Hair follicular keratinocyte (primary cell): ENCODE measurements around the gene CDC37L1. TPM values are rescaled to one million over a fixed set of nuclear protein-coding genes. Genes with fewer than 3 reads are reported as not detected.

Source experiments
- total RNA-seq: library from RNA; depleted of rRNA; stranded (reverse); fragments of >200 nt; gene quantifications from 2 replicates; pipeline ENCODE4 v1.2.3, GENCODE V29; 2015

CDC37L1 gene
- total RNA-seq = 14.7 and 14.8 TPM in 2 replicates

DNA sequence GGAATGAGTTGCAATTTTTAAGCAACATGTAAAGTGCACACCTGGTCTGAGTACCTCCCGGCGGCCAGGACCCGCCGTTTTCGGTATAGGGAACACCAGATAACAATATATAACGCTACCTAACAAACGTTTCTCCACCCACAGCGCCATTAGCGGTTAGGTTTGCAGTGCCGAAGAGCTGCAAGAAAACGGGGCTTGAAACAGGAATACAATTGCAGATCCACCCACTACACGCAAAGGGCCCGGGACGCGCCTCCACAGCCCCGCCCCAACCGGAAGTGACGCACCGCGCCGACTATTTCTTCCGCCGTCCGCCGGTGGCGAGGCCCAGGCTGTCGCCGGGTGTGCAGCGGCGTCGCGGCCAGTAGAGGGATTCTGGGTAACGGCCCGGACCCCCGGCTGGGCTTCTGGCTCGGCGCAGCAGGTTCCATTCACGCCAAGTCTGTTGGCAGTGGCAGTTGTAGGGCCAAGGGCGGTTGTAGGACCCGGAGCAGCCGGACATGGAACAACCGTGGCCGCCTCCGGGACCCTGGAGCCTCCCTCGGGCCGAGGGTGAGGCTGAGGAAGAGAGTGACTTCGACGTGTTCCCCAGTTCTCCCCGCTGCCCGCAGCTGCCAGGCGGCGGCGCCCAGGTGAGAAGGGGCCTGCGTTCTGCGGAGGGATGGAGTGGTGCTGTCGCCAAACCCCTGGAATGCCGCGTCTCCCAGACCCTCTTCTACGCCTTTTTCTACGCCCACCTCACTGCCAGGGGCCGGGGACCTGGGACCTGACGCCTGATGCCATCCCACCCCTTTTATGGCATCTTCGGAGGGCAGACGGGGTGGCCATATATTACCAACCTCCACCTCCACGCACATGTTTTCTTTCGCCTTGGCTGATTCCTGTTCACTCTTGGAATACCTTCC lies at the start of gene CDC37L1:
Gene CDC37L1, plus strand, starts transcription at position 302 of the 905 bp plus-strand sequence. Its CDS starts 199 bp downstream, at position 501.

DNA sequence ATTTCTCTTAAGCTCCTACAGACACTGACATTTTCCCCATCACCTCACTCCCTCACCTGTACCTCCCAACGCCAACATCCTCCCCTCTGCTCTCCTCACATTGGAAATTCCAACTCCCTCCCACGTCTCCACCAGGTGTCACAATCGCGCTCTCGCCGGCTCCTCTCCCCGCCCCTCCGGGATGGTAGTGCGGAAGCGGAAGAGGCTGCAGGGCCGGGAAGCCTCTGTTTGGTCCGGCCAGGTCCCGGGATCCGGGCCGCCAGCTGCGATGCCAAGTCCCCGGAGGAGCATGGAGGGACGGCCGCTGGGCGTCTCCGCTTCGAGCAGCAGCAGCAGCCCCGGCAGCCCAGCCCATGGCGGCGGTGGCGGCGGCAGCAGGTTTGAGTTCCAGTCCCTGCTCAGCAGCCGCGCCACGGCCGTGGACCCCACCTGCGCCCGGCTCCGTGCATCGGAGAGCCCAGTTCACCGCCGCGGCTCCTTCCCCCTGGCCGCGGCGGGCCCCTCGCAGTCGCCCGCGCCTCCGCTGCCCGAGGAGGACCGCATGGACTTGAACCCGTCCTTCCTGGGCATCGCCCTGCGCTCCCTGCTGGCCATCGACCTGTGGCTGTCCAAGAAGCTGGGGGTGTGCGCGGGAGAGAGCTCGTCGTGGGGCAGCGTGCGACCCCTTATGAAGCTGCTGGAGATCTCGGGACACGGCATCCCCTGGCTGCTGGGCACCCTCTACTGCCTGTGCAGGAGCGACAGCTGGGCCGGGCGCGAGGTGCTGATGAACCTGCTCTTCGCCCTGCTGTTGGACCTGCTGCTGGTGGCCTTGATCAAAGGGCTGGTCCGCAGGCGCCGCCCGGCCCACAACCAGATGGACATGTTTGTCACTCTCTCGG lies 17.0 kb upstream of the CDC37L1 start, which contains the start of gene PLPP6:
Gene PLPP6, plus strand, starts transcription at position 187 of the 881 bp plus-strand sequence. Its CDS starts 82 bp downstream, at position 269.

DNA sequence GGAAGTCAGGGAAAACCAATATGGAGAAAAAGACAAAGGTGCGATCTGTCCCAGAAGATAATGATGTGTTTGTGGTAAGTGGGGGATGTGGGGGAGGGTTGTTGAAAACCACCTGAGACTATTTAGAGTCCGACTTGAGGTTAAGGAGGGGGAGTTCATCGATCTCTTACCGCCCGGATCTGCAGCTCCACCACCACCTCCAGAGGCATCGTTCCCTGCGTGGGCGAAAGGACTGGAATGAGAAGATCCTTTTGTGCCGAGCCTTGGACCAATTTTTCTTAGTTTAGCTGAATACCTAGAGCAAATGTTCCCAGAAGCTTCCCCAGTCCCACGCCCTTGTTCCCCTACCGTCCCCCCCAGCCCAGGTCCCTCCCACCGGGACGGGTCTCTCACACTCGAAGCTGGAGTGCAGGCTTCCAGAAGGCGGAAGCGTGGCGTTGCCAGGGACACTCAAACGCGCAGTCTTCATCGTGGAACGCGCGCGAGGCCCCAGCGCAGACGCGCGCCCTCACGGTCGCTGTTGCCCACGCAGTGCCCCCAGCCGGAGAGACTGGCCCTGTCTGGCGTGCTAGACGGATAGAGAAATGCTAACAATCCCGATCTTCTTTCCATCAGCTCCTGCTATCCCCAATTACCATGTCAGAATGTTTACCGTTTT lies 13.2 kb upstream of the CDC37L1 start, which contains the start of gene SPATA6L:
Gene SPATA6L, minus strand, starts transcription at position 439 of the 658 bp plus-strand sequence. Its CDS starts 230 bp downstream, at position 209.

DNA sequence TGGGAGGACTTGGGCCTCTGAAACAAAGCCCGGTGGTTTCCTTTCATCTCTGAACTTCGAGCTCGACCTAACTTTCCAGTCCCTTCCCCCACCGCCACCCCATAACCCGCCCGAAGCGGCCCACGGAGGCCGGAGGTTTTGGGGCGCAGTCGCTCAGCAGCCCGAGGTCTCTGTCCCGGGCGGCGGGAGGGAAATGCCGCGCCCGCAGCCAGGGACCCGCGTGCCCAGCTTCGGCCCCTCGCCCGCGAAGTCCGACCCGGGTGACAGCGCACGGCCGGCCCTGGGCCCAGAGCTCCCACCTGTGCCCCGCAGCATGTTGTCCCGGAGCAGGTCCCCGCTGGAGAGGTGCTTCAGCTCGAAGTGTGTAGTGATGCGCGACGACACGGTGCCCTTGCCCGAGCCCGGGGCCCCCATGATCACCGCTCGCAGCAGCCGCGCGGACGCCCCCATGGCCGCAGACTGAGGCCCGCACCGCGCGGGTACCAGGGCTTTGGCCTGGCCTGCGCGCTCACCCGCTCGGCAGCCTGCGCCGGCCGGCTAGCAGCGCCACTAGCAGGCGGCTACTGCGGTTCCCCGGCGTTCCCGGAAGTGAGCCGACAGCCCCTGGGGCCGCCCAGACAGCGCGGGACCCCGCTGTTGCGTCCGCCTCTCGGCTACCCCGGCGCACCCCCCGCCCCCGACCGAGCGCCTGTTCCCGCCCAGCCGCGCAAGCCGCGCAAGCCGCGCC lies 61.4 kb downstream of the CDC37L1 start, which contains the start of gene AK3:
Gene AK3, minus strand, starts transcription at position 565 of the 727 bp plus-strand sequence. Its CDS starts 115 bp downstream, at position 450.

Other genes starting within 250 kb of the CDC37L1 start
- 0.04 and 0.55 TPM in 2 replicates for gene SLC1A1, start 189.1 kb upstream of the CDC37L1 start, total RNA-seq
- 5.3 and 5.9 TPM in 2 replicates for gene PLPP6, start 17.3 kb upstream of the CDC37L1 start, total RNA-seq
- gene SPATA6L, start 13.1 kb upstream of the CDC37L1 start, total RNA-seq = 0.15 and 1.6 TPM in 2 replicates
- gene AK3, start 61.6 kb downstream of the CDC37L1 start, total RNA-seq = 42.7 and 43.7 TPM in 2 replicates
- gene RCL1, start 113.4 kb downstream of the CDC37L1 start, total RNA-seq = 16.0 and 21.1 TPM in 2 replicates